ENCODE data around the gene PDE6B.

DNA sequence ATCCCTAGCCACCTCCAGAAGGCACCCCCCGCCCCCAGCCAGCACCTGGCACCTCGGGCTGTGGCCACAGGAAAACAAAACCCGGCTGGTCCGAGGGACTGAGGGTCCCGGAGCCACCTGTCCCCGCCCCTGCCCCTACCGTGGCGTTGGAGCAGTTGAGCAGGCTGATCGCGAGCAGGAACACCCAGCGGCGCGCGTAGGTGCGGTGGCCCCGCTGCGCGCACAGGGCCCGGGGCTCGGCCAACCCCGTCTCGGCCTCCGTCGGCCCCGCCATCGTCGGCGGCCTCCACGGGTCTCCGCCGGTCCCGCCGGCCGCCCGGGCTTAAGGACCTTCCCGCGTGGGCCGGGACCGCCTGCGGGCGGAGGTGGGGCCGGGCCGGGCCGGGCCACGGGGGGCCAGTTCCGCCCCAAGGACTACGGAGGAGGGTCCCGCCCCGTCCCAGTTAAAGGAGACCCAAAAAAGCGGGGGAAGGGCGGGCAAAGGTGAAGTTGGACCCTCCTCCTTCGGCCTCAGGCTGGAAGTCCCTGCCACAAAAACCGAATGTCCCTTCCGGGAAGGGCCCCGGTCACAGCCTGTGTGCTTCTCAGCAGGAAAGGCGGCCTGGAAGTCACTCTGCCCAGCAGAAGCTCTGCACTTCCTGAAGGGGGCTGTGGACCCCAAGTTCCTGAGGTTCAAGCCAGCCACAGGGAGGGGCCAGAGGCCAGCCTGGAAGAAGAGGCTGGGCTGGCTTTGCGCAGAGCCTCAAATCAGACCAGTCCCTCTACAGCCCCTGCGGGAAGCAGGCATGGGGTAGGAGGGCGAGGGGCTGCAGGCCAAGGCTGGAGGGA is 63.7 kb downstream of the PDE6B start, which contains the start of gene SLC49A3:
- TF ChIP-seq, protein P1, sequence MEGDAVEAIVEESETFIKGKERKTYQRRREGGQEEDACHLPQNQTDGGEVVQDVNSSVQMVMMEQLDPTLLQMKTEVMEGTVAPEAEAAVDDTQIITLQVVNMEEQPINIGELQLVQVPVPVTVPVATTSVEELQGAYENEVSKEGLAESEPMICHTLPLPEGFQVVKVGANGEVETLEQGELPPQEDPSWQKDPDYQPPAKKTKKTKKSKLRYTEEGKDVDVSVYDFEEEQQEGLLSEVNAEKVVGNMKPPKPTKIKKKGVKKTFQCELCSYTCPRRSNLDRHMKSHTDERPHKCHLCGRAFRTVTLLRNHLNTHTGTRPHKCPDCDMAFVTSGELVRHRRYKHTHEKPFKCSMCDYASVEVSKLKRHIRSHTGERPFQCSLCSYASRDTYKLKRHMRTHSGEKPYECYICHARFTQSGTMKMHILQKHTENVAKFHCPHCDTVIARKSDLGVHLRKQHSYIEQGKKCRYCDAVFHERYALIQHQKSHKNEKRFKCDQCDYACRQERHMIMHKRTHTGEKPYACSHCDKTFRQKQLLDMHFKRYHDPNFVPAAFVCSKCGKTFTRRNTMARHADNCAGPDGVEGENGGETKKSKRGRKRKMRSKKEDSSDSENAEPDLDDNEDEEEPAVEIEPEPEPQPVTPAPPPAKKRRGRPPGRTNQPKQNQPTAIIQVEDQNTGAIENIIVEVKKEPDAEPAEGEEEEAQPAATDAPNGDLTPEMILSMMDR (IDR thresholded peaks at IDR 0.05; ENCODE audit: poor library complexity, severe bottlenecking), result no peak
- TF ChIP-seq, protein P2, sequence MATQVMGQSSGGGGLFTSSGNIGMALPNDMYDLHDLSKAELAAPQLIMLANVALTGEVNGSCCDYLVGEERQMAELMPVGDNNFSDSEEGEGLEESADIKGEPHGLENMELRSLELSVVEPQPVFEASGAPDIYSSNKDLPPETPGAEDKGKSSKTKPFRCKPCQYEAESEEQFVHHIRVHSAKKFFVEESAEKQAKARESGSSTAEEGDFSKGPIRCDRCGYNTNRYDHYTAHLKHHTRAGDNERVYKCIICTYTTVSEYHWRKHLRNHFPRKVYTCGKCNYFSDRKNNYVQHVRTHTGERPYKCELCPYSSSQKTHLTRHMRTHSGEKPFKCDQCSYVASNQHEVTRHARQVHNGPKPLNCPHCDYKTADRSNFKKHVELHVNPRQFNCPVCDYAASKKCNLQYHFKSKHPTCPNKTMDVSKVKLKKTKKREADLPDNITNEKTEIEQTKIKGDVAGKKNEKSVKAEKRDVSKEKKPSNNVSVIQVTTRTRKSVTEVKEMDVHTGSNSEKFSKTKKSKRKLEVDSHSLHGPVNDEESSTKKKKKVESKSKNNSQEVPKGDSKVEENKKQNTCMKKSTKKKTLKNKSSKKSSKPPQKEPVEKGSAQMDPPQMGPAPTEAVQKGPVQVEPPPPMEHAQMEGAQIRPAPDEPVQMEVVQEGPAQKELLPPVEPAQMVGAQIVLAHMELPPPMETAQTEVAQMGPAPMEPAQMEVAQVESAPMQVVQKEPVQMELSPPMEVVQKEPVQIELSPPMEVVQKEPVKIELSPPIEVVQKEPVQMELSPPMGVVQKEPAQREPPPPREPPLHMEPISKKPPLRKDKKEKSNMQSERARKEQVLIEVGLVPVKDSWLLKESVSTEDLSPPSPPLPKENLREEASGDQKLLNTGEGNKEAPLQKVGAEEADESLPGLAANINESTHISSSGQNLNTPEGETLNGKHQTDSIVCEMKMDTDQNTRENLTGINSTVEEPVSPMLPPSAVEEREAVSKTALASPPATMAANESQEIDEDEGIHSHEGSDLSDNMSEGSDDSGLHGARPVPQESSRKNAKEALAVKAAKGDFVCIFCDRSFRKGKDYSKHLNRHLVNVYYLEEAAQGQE (IDR thresholded peaks at IDR 0.05; ENCODE audit: borderline replicate concordance), result no peak
- TF ChIP-seq MXI1 (conservative IDR thresholded peaks at IDR 0.05; ENCODE audit: poor library complexity, severe bottlenecking) (no peak), EP300 (conservative IDR thresholded peaks at IDR 0.05; ENCODE audit: poor library complexity, severe bottlenecking) (no peak)
